ENCODE results near the gene NOL4L. TPM values are rescaled to one million over a fixed set of nuclear protein-coding genes. Genes with fewer than 3 reads are reported as not detected.

Gene NOL4L
- total RNA-seq, 1 donor from 2014 or later: 19.7 TPM

GRCh38 chr20:32605167-32605656, 20.1 kb upstream of the NOL4L start:
- H3K9me3 ChIP-seq: no peaks in the 10 kb centered on the region
- DNase-seq: no peak
- intact Hi-C loops (cut with DNase I): no loop called here
- H3K4me1 ChIP-seq: no peaks in the 10 kb centered on the region
- peak; percentile 46 for ATAC-seq
- H3K27me3 ChIP-seq: no peaks in the 10 kb centered on the region
- no peak overlapping the region for H3K4me3 ChIP-seq
- no peak overlapping the region for H3K27ac ChIP-seq
- TF ChIP-seq CTCF (IDR thresholded peaks at IDR 0.05): no peak
- H3K36me3 ChIP-seq: no peaks in the 10 kb centered on the region

- Histone ChIP-seq H3K9me3 (no peaks in the 10 kb centered on the region), H3K4me3 (no peak overlapping the region), H3K27me3 (no peaks in the 10 kb centered on the region), H3K4me1 (no peaks in the 10 kb centered on the region), H3K27ac (no peak overlapping the region), H3K36me3 (no peaks in the 10 kb centered on the region)
- peak; percentile 61 for ATAC-seq
- TF ChIP-seq CTCF (IDR thresholded peaks at IDR 0.05): no peak
- intact Hi-C loops (cut with DNase I): no loop called here
- DNase-seq: no peak
Observed at GRCh38 chr20:32603046-32603726, 18.1 kb upstream of the NOL4L start.

GRCh38 chr20:32602273-32602672, 17.1 kb upstream of the NOL4L start:
- Histone ChIP-seq H3K27ac (no peak overlapping the region), H3K9me3 (no peaks in the 10 kb centered on the region), H3K4me1 (no peaks in the 10 kb centered on the region), H3K36me3 (no peaks in the 10 kb centered on the region), H3K27me3 (no peaks in the 10 kb centered on the region), H3K4me3 (no peak overlapping the region)
- ATAC-seq: no peak
- intact Hi-C loops (cut with DNase I): no loop called here
- no peak for DNase-seq
- no peak for TF ChIP-seq CTCF (IDR thresholded peaks at IDR 0.05)

GRCh38 chr20:32600681-32601237, 15.6 kb upstream of the NOL4L start:
- no peaks in the 10 kb centered on the region for H3K4me1 ChIP-seq
- H3K4me3 ChIP-seq: no peak overlapping the region
- H3K27ac ChIP-seq: no peak overlapping the region
- no peak for TF ChIP-seq CTCF (IDR thresholded peaks at IDR 0.05)
- ATAC-seq (no peak), DNase-seq (no peak)
- intact Hi-C loops (cut with DNase I): no loop called here
- no peaks in the 10 kb centered on the region for H3K36me3 ChIP-seq
- no peaks in the 10 kb centered on the region for H3K9me3 ChIP-seq
- H3K27me3 ChIP-seq: no peaks in the 10 kb centered on the region

GRCh38 chr20:32599783-32600340, 14.7 kb upstream of the NOL4L start:
- H3K27ac ChIP-seq: no peak overlapping the region
- intact Hi-C loops (cut with DNase I): no loop called here
- DNase-seq: no peak
- no peaks in the 10 kb centered on the region for H3K9me3 ChIP-seq
- H3K4me1 ChIP-seq: no peaks in the 10 kb centered on the region
- no peaks in the 10 kb centered on the region for H3K27me3 ChIP-seq
- no peak overlapping the region for H3K4me3 ChIP-seq
- ATAC-seq: no peak
- H3K36me3 ChIP-seq: no peaks in the 10 kb centered on the region
- no peak for TF ChIP-seq CTCF (IDR thresholded peaks at IDR 0.05)
